K562 (cell line): ENCODE measurements around the gene MARCHF3. TPM values are rescaled to one million over a fixed set of nuclear protein-coding genes. Genes with fewer than 3 reads are reported as not detected.
A peak's percentile ranks its signal among the peaks of the same experiment; 100 is the strongest.

ENCODE experiments used
- CBFB ChIP-seq: sonication (generic); formaldehyde crosslinking; IDR thresholded peaks from 2 replicates; pipeline ENCODE4 v1.4.0; 2020; ENCODE audit warnings: mild to moderate bottlenecking, missing genetic modification reagents
- CREB1 ChIP-seq, 2 experiments: sonication (generic) in 1 of 2; formaldehyde crosslinking in 1 of 2; IDR thresholded peaks; 2 replicates each; pipeline versions ENCODE4 v1.6.1 to v1.8.0; 2012 to 2022; ENCODE audit warnings: inconsistent platforms in 1 of 2, mild to moderate bottlenecking in 1 of 2, missing genetic modification reagents in 1 of 2, moderate library complexity in 1 of 2
- ELF1 ChIP-seq: fragments of 200-800 bp; sonication (Bioruptor generic); IDR thresholded peaks from 2 replicates; pipeline ENCODE4 v1.6.1; 2016; ENCODE audit warnings: missing genetic modification characterization, missing compliant biosample characterization
- ELF2 ChIP-seq: fragments of 250-450 bp; sonication (Bioruptor Pico); IDR thresholded peaks from 2 replicates; pipeline ENCODE4 v1.5.0; 2021; ENCODE audit warnings: mild to moderate bottlenecking
- GATA2 ChIP-seq: sonication (generic); formaldehyde crosslinking; IDR thresholded peaks from 2 replicates; pipeline ENCODE4 v1.4.0; 2020; ENCODE audit warnings: mild to moderate bottlenecking, missing genetic modification reagents
- HMG20A ChIP-seq: fragments of 450-650 bp; formaldehyde crosslinking; conservative IDR thresholded peaks from 2 replicates; pipeline ENCODE4 v1.4.0; 2020; ENCODE audit warnings: mild to moderate bottlenecking, mixed read lengths
- IRF2 ChIP-seq: sonication (generic); formaldehyde crosslinking; IDR thresholded peaks from 2 replicates; pipeline ENCODE4 v1.8.1; 2022; ENCODE audit warnings: mild to moderate bottlenecking, missing genetic modification reagents
- JUND ChIP-seq, 2 experiments: IDR thresholded peaks; 2 replicates in 1 of 2; 3 replicates in 1 of 2; pipeline ENCODE4 v1.6.1; 2011; ENCODE audit warnings: borderline replicate concordance in 2 of 2, low read depth in 2 of 2, low read length in 2 of 2, improper control_type of control experiment in 1 of 2, missing biosample characterization in 1 of 2, missing genetic modification characterization in 1 of 2, missing genetic modification reagents in 1 of 2
- PHTF2 ChIP-seq: fragments of 250-450 bp; sonication (Bioruptor Pico); IDR thresholded peaks from 2 replicates; pipeline ENCODE4 v1.5.0; 2021; ENCODE audit warnings: mild to moderate bottlenecking
- PTBP1 ChIP-seq: fragments of 200-400 bp; formaldehyde crosslinking; IDR thresholded peaks from 2 replicates; pipeline ENCODE4 v1.6.1; 2017; ENCODE audit warnings: low read depth, low read length
- PURB ChIP-seq: sonication (generic); formaldehyde crosslinking; IDR thresholded peaks from 2 replicates; pipeline ENCODE4 v1.9.0; 2021; ENCODE audit warnings: low read depth, mild to moderate bottlenecking, missing genetic modification reagents
- SAFB2 ChIP-seq: fragments of 200-400 bp; formaldehyde crosslinking; IDR thresholded peaks from 2 replicates; pipeline ENCODE4 v1.6.1; 2018; ENCODE audit warnings: borderline replicate concordance, low read length, low read depth, moderate library complexity; ENCODE audit not compliant: severe bottlenecking
- SMARCB1 ChIP-seq: IDR thresholded peaks from 2 replicates; pipeline ENCODE4 v1.6.1; 2011; ENCODE audit warnings: improper control_type of control experiment, low read depth; ENCODE audit not compliant: insufficient read length
- SMARCE1 ChIP-seq: fragments of 450-650 bp; IDR thresholded peaks from 2 replicates; pipeline ENCODE4 v1.7.1; 2016; ENCODE audit warnings: mild to moderate bottlenecking
- TCFL5 ChIP-seq: fragments of 250-450 bp; sonication (Bioruptor Pico); conservative IDR thresholded peaks from 2 replicates; pipeline ENCODE4 v1.6.1; 2021; ENCODE audit warnings: mild to moderate bottlenecking, moderate library complexity, matching md5 sums
- ZNF23 ChIP-seq: fragments of 250-450 bp; sonication (Bioruptor Pico); IDR thresholded peaks from 2 replicates; pipeline ENCODE4 v1.4.0; 2020; ENCODE audit warnings: mild to moderate bottlenecking
- ZSCAN29 ChIP-seq: fragments of 450-650 bp; IDR thresholded peaks from 2 replicates; pipeline ENCODE4 v1.6.1; 2017
- polyA plus RNA-seq, 8 experiments: library from polyadenylated mRNA; depleted of rRNA in 4 of 8; stranded (reverse) in 5 of 8; unstranded in 3 of 8; fragments of >200 nt; fragmentation: Nextera tagmentation in 2 of 8; fragmentation: Illumina TruSeq in 1 of 8; extraction: Ambion mirVana in 2 of 8; extraction: Trizol in 1 of 8; gene quantifications; 2 replicates each; pipeline versions ENCODE4 v1.2.1 to v1.2.3, GENCODE V29; 2011 to 2014; ENCODE audit warnings: inconsistent platforms in 1 of 8, missing spikeins in 1 of 8
- total RNA-seq, 7 experiments: library from RNA; depleted of rRNA in 6 of 7; stranded (reverse); fragments of >200 nt in 6 of 7; fragmentation: Illumina TruSeq in 2 of 7; extraction: Trizol in 2 of 7; gene quantifications; 2 replicates each; pipeline versions ENCODE4 v1.2.1 to v1.2.3, GENCODE V29; 2011 to 2021; ENCODE audit warnings: low replicate concordance in 1 of 7
- TF ChIP-seq, protein P1 (sequence below): fragments of 250-450 bp; sonication (Bioruptor Pico); IDR thresholded peaks from 2 replicates; pipeline ENCODE4 v1.9.0; 2021; ENCODE audit warnings: mild to moderate bottlenecking
- TF ChIP-seq, protein P2 (sequence below): fragments of 250-450 bp; sonication (Bioruptor Pico); IDR thresholded peaks from 2 replicates; pipeline ENCODE4 v1.4.0; 2020
- TF ChIP-seq, protein P3 (sequence below): fragments of 450-650 bp; IDR thresholded peaks from 2 replicates; pipeline ENCODE4 v1.7.0; 2016; ENCODE audit warnings: borderline replicate concordance

The MARCHF3 gene
- total and polyA plus RNA-seq, 9 of the 15 experiments (the other 6 are each of a cell fraction or from before 2014, with no cell fraction given) = 5.6 to 37.4 (median 16.5) TPM

DNA sequence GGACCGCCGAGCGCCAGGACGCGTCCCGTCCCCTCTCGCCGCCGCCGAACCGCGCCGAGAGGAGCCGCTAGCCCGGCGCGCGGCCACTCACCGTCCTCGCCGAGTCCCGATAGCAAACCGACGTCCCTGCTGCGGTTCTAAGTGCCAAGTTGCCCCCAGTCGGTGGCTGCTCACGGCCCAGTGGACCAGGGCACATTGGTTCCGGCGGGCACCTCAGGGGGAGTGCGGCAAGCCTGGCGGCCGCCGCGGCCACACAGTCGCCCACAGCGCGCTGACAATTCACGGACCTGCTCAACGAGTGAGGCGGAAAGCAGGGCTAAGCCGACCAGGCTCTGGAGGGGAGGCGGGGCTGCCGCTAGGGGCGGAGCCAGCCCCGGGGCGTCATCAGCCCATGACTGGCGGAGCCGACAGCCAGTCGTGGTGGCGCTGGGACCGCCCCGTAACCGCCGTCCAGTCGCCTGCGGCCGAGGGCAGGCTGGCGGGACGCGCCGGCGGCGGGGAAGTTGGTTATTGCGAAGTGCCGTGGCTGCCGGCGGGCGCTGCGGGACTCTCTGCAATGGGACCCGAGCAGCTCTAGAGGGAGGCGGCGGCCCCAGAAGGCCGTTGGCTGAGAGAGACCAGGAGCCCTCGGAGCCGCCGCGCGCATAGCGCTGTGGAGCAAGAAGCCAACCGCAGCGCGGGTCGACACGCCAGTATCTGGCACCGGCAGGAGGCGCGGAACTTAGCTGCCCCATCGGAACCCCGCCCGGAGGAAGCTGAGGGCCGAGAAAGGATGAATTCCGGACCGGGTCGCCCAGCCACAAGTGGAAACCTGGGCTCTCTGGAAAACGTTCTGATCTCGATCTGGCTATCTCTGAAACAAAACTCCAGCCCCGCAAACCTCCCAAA lies at the start of gene MARCHF3 (continued):
- peak; percentile 42; the same call in 1 of the 2 replicates for TF ChIP-seq SMARCE1
- TF ChIP-seq ZNF23 (CRISPR knock-in tag) = no peak
- no peak for TF ChIP-seq IRF2 (CRISPR knock-in tag)
- TF ChIP-seq JUND (IDR thresholded peaks at IDR 0.05; ENCODE audit: borderline replicate concordance, low read depth, low read length) = peak; percentile 40
- TF ChIP-seq JUND (tag; IDR thresholded peaks at IDR 0.05; ENCODE audit: borderline replicate concordance, low read depth, low read length) = peak; percentile 33; the same call in 1 of the 3 replicates
- TF ChIP-seq, protein P1, sequence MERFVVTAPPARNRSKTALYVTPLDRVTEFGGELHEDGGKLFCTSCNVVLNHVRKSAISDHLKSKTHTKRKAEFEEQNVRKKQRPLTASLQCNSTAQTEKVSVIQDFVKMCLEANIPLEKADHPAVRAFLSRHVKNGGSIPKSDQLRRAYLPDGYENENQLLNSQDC = no peak
- TF ChIP-seq, protein P2, sequence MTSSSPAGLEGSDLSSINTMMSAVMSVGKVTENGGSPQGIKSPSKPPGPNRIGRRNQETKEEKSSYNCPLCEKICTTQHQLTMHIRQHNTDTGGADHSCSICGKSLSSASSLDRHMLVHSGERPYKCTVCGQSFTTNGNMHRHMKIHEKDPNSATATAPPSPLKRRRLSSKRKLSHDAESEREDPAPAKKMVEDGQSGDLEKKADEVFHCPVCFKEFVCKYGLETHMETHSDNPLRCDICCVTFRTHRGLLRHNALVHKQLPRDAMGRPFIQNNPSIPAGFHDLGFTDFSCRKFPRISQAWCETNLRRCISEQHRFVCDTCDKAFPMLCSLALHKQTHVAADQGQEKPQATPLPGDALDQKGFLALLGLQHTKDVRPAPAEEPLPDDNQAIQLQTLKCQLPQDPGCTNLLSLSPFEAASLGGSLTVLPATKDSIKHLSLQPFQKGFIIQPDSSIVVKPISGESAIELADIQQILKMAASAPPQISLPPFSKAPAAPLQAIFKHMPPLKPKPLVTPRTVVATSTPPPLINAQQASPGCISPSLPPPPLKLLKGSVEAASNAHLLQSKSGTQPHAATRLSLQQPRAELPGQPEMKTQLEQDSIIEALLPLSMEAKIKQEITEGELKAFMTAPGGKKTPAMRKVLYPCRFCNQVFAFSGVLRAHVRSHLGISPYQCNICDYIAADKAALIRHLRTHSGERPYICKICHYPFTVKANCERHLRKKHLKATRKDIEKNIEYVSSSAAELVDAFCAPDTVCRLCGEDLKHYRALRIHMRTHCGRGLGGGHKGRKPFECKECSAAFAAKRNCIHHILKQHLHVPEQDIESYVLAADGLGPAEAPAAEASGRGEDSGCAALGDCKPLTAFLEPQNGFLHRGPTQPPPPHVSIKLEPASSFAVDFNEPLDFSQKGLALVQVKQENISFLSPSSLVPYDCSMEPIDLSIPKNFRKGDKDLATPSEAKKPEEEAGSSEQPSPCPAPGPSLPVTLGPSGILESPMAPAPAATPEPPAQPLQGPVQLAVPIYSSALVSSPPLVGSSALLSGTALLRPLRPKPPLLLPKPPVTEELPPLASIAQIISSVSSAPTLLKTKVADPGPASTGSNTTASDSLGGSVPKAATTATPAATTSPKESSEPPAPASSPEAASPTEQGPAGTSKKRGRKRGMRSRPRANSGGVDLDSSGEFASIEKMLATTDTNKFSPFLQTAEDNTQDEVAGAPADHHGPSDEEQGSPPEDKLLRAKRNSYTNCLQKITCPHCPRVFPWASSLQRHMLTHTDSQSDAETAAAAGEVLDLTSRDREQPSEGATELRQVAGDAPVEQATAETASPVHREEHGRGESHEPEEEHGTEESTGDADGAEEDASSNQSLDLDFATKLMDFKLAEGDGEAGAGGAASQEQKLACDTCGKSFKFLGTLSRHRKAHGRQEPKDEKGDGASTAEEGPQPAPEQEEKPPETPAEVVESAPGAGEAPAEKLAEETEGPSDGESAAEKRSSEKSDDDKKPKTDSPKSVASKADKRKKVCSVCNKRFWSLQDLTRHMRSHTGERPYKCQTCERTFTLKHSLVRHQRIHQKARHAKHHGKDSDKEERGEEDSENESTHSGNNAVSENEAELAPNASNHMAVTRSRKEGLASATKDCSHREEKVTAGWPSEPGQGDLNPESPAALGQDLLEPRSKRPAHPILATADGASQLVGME (CRISPR knock-in tag) = 0 out of 2 replicates have a peak, but pooled peaks have one; percentile 51
- no peak for TF ChIP-seq ELF2 (CRISPR knock-in tag)
- TF ChIP-seq TCFL5 = no peak
- TF ChIP-seq CBFB (CRISPR knock-in tag) = no peak
- TF ChIP-seq ELF1 (tag) = no peak
- no peak for TF ChIP-seq PURB
- no peak for TF ChIP-seq PHTF2 (CRISPR knock-in tag)
- TF ChIP-seq ZSCAN29 = no peak
- TF ChIP-seq, protein P3, sequence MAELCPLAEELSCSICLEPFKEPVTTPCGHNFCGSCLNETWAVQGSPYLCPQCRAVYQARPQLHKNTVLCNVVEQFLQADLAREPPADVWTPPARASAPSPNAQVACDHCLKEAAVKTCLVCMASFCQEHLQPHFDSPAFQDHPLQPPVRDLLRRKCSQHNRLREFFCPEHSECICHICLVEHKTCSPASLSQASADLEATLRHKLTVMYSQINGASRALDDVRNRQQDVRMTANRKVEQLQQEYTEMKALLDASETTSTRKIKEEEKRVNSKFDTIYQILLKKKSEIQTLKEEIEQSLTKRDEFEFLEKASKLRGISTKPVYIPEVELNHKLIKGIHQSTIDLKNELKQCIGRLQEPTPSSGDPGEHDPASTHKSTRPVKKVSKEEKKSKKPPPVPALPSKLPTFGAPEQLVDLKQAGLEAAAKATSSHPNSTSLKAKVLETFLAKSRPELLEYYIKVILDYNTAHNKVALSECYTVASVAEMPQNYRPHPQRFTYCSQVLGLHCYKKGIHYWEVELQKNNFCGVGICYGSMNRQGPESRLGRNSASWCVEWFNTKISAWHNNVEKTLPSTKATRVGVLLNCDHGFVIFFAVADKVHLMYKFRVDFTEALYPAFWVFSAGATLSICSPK = no peak
- peak; percentile 21 for TF ChIP-seq SAFB2
- no peak for TF ChIP-seq HMG20A (CRISPR knock-in tag)
- no peak for TF ChIP-seq PTBP1
- TF ChIP-seq GATA2 (CRISPR knock-in tag) = no peak
- TF ChIP-seq SMARCB1 = no peak
- TF ChIP-seq CREB1 (IDR thresholded peaks at IDR 0.05) = peak; percentile 84
- TF ChIP-seq CREB1 (CRISPR knock-in tag; IDR thresholded peaks at IDR 0.05) = peak; percentile 93
